GM12878 (cell line): ENCODE measurements around the gene DGKE.

Experiments used
- CTCF ChIP-seq, 3 experiments: IDR thresholded peaks in 2 of 3; conservative IDR thresholded peaks in 1 of 3; 2 replicates each; pipeline ENCODE4 v1.5.1; 2011; ENCODE audit warnings: low read depth in 3 of 3, low read length in 3 of 3, mild to moderate bottlenecking in 3 of 3, control low read depth in 2 of 3, moderate library complexity in 2 of 3, inconsistent platforms in 1 of 3, mixed read lengths in 1 of 3; ENCODE audit not compliant: control insufficient read depth in 2 of 3, insufficient read depth in 1 of 3; ENCODE audit errors: extremely low read depth in 1 of 3
- EZH2 ChIP-seq: IDR thresholded peaks from 2 replicates; pipeline ENCODE4 v1.6.1; 2012; ENCODE audit warnings: low read depth, mild to moderate bottlenecking, control low read depth, inconsistent platforms, low read length, borderline replicate concordance; ENCODE audit not compliant: control insufficient read depth
- POLR2A ChIP-seq: IDR thresholded peaks from 2 replicates; pipeline ENCODE4 v1.6.1; 2011; ENCODE audit warnings: low read depth, mild to moderate bottlenecking, low read length

GRCh38 chr17:56896968-56897359 is 63.0 kb downstream of the DGKE start:
- TF ChIP-seq POLR2A, result no peak
- TF ChIP-seq EZH2, result no peak
- TF ChIP-seq CTCF (IDR thresholded peaks at IDR 0.05 in 2 of 3, conservative IDR thresholded peaks at IDR 0.05 in 1 of 3; ENCODE audit: control insufficient read depth in 2 of 3, extremely low read depth in 1 of 3, insufficient read depth in 1 of 3, low read depth in 3 of 3, low read length in 3 of 3), result no peak
